Urinary bladder (tissue), 4 donors: Measurements from ENCODE around the gene FBXL16. TPM values are rescaled to one million over a fixed set of nuclear protein-coding genes. Genes with fewer than 3 reads are reported as not detected.
A peak's percentile ranks its signal among the peaks of the same experiment; 100 is the strongest.

Source experiments
- DNase-seq: peaks from one replicate; pipeline ENCODE4 v3.0.0-alpha.2; 2015; ENCODE audit errors: extremely low spot score
- H3K27ac ChIP-seq: one replicate; pipeline ENCODE4 v1.5.1; 2013; ENCODE audit warnings: low read depth, mild to moderate bottlenecking, moderate library complexity
- H3K36me3 ChIP-seq: one replicate; pipeline ENCODE4 v1.6.1; 2013; ENCODE audit warnings: mild to moderate bottlenecking, moderate library complexity; ENCODE audit not compliant: insufficient read depth
- H3K4me1 ChIP-seq: one replicate; pipeline ENCODE4 v1.6.1; 2013; ENCODE audit warnings: mild to moderate bottlenecking, moderate library complexity; ENCODE audit not compliant: insufficient read depth
- H3K4me3 ChIP-seq: one replicate; pipeline ENCODE4 v1.5.1; 2013; ENCODE audit warnings: low read depth, low read length
- WGBS: extraction: QIAGEN DNeasy Blood & Tissue Kit; methylation state at CpG from one replicate; pipeline ENCODE4 v1.1.7; 2013; 5-methylcytosine and 5-hydroxymethylcytosine counted together
- polyA plus RNA-seq: library from polyadenylated mRNA; stranded (reverse); fragments of 200-250 nt; gene quantifications from one replicate; pipeline ENCODE4 v1.2.3, GENCODE V29; 2013
- total RNA-seq: library from RNA; depleted of rRNA; stranded (reverse); fragments of >200 nt; gene quantifications from one replicate; pipeline ENCODE4 v1.2.3, GENCODE V29; 2014
- donor health status: healthy with polysubstance abuse.
- donor health status: healthy.

Gene FBXL16
- total and polyA plus RNA-seq, 2 donors: 0.26 to 0.68 TPM

DNA sequence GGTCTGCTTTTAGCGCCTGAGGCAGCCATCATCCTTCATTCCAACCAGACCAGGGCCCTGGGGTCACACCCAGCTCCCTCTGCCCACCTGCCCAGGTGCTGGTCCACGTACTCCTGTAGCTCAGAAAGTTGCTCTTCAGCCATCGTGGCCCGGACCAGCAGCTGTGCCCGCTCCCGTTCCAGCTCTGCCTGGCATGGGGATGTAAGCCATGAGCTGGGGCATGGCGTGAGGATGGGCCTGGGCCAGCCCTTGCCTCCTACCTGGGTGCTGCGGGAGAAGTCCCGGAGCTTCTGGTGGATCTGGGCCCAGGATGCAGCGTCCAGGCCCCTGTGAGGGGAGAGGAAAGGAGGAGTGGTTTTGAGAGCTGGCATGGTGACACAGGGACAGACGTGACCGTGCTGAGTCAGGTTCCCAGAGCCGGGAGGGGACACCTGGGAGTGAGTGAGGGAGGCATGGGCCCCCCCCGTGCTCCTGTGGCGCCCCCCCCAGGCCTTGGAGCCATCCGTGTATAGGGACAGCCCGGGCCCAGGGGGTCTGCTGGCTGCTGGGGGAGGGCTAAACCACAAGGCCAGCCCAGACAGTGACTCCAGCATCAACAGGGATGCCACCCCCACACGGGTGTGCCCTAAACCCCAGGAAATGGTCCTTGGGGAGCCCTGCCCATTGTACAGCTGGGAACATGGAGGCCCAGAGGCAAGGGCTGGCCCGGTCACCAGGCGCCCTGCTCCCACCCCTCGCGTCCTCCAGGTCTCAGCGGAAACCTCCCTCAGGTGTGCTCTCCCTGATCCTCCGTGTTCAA lies 17.4 kb upstream of the FBXL16 start:
- no peaks in the 10 kb centered on the region for H3K4me1 ChIP-seq
- WGBS: 87% methylated on average over 24 of the region's 24 CpGs

DNA sequence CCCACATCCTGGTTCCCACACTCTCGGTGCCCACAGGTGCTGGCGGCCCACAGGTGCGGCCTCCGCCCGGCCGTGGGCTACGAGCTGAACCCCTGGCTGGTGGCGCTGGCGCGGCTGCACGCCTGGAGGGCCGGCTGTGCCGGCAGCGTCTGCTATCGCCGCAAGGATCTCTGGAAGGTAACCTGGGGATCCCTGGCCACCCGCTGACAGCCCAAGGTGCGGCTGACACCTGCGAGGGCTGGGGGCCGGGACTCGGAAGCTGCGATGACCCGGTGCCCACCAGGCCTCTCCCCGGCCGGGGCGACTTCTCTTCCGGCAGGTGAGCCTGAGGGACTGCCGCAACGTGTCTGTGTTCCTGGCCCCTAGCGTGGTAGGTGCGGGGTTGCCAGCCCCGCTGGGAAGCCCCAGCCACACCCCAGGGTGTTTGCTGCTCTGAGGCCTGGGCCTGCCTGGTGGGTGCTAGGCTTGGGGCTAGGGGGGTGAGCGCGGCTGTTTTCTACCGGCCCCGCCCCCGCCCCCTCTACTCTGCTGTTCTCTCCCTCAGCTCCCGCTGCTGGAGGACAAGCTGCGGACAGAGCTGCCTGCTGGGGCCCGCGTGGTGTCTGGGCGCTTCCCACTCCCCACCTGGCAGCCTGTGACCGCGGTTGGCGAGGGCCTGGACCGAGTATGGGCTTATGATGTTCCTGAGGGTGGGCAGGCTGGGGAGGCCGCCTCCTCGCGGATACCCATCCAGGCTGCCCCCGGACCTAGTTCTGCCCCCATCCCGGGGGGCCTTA lies 16.4 kb upstream of the FBXL16 start:
- Histone ChIP-seq H3K4me3 (peak overlapping the region; percentile 72), H3K27ac (no peak overlapping the region), H3K36me3 (no peaks in the 10 kb centered on the region), H3K4me1 (no peaks in the 10 kb centered on the region)
- 85% methylated on average over 51 of the region's 51 CpGs for WGBS
- no peak for DNase-seq

More for the DNA sequence above, 17.4 kb upstream of the FBXL16 start:
- no peaks in the 10 kb centered on the region for H3K36me3 ChIP-seq
- no peak overlapping the region for H3K4me3 ChIP-seq
- DNase-seq: no peak
- no peak overlapping the region for H3K27ac ChIP-seq

DNA sequence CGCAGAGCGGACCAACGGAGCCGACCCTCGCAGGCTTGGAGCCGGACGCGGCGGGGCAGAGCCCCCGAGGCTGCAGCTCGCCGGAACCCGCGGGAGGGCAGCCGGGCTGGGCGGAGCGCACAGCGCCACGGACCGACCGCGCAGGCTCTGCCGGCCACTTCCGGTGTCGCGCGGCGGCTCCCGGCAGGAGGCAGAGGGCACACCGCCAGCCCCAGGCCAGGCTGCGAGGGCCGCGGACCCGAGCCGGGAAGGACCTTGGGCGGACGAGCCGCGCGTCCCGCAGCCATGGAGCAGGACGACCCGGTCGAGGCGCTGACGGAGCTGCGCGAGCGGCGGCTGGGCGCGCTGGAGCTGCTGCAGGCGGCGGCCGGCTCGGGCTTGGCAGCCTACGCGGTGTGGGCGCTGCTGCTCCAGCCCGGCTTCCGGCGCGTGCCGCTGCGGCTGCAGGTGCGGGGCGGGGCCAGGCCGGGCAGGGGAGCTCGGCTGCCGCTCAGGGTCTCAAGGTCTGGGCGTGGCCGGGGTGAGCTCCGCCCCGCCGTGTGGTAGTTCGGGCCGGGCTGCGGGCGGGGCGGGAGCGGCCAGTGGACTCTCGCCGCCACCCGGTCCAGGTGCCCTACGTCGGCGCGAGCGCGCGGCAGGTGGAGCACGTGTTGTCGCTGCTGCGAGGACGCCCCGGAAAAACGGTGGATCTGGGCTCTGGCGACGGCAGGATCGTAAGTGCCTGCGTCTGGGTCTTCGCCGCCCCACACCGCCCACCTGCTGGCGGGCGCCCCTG lies 15.6 kb upstream of the FBXL16 start, which contains the start of gene ANTKMT:
Gene ANTKMT (plus strand): TSS at position 157 of the 775 bp plus-strand sequence. CDS start 129 bp downstream, at position 286.
- Histone ChIP-seq H3K4me1 (no peaks in the 10 kb centered on the region), H3K4me3 (peak within 1 kb of the TSS; percentile 72), H3K27ac (peak within 1 kb of the TSS; percentile 83), H3K36me3 (no peaks in the 10 kb centered on the region)
- no peak for DNase-seq
- 6% methylated on average over 106 of the region's 106 CpGs for WGBS

DNA sequence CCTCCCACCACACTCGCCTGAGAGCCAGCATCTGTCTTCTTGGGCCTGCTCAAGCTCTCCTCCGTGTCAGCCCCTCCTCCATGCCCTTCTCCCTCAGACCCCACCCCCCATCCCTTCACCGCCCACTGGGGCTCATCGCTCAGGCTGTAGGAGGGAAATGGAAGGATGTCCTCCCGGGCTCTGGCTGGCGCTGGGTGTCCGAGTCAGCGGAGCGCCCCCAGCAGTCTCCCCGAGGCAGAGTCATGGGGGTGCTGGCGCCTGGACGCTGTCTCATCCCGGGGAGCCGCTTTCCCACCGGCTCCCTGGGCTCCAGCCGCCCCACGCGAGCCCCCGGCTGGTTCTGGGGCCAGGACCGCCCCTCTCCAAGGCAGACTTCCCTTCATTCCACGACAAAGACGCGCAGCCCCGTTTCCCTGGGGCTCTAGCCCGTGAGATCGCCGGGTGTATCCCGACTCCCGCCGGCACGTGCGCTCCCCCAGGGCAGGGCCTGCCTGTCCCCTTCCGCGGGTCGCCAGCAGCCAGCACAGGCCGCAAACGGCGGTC lies 14.9 kb upstream of the FBXL16 start:
- peak overlapping the region; percentile 83 for H3K27ac ChIP-seq
- under 1% methylated on average over 38 of the region's 38 CpGs for WGBS
- H3K4me1 ChIP-seq: peaks cover 4% of the 10 kb centered on the region
- peak overlapping the region; percentile 72 for H3K4me3 ChIP-seq
- DNase-seq: no peak
- H3K36me3 ChIP-seq: no peaks in the 10 kb centered on the region

DNA sequence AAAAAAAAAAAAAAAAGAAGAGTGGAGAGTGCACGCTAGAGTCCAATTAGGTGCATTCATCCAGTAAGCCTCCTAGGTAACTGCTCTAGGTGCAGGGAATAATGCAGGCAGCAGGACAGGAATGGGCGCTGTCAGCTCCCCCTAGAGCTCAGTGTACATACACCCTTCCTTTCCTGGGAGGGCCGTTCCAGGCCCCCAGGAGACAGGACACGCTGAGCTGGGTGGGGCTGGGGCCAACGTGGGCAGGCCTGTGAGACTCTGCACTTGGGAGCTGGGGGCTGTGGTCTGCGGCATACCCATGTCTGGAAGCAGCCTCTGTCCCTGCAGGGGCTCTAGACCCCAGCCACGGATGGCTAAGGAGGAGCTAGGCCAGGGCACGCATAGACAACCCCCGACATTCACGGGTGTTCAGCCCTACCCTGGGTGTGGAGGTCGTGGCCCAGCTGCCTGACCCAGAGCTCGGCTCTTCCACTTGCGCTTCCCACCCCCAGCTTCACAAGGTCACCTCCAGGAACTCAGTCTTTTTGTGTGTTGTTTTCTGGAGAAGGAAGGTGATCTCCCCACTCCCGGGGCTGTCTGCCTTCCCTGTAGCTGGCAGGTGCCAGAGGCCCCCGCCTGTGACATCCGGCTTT lies 14.3 kb upstream of the FBXL16 start:
- Histone ChIP-seq H3K4me1 (peaks cover 5% of the 10 kb centered on the region), H3K27ac (no peak overlapping the region), H3K36me3 (no peaks in the 10 kb centered on the region), H3K4me3 (peak overlapping the region; percentile 72)
- 13% methylated on average over 16 of the region's 16 CpGs for WGBS
- no peak for DNase-seq

DNA sequence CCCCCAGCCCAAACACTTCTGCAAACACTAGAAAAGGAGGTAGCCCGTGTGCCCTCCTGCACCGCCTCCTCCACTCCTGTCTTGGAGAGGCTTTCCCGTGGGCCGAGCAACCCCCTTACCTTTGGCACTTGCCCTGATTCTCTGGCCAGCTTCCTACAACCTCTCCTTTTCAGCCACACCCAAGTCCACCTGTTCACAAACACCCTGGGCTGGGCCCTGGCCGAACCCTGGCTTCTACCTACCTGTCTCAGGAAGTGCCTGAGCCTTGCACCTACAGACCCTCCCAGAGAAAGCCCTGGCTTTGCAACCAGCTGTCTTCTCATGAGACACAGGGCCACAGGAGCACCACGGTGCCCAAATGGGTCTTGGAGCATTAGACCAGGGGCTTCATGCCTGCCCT lies 13.3 kb upstream of the FBXL16 start:
- DNase-seq: no peak
- no peaks in the 10 kb centered on the region for H3K36me3 ChIP-seq
- H3K4me1 ChIP-seq: peaks cover 5% of the 10 kb centered on the region
- 89% methylated on average over 6 of the region's 6 CpGs for WGBS
- no peak overlapping the region for H3K4me3 ChIP-seq
- no peak overlapping the region for H3K27ac ChIP-seq

DNA sequence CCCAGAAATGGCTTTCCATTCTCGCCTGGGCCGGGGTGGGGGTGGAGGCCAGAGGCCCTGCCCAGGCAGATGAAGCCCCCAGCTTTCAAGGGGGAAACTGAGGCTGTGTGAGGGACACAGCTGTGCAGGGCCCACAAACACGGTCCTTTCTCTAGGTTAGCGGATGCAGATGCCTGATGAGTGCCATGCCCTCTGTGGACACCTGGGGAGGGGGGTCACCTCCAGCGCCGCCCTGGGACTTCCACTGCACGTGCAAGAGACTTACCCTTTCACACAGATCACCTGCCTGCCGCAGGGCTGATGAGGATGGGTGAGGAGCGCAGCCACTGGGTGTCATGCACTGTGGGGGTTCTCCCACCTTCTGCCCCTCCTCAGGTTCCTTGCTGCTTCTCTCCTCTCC lies 12.8 kb upstream of the FBXL16 start:
- H3K4me1 ChIP-seq: peaks cover 5% of the 10 kb centered on the region

DNA sequence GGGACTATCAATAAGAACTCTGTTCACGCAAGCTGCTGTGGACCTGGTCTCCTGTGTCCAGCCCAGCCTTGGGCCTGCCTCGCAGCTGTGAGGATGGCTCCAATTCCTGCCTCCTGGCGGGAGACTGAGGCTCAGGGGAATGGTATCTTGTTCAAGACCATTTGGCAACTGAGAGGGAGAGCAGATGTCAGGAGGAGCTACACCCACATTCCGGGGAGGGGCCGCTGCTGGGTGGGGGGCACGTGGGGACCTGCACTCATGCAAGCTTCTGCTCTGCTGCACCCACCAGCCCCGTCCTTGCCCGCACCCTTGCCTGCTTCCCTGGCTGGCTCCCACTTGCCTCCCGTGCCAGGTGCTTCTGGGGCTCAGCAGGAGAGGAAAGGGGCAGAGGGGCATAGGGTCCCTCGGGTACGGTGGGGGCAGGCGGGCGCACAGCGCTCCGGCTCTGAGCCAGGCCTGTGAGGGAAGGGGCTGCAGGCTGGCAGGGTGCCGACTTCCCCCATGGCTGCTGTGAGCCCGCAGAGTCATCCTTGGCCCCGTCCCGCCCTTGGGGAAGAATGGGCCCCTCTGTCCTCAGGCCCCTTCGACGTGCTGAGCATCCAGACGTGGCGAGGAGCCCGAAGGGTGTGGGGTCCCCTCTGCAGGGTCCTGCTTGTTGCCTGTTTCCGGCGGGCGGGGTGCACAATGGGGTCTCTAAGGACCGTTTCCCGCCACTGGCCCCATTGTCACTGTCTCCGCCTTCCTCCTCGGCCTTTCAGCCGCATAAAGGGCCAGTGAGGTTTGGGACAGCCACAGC lies 12.0 kb upstream of the FBXL16 start:
- 79% methylated on average over 32 of the region's 32 CpGs for WGBS
- Histone ChIP-seq H3K36me3 (no peaks in the 10 kb centered on the region), H3K27ac (no peak overlapping the region), H3K4me1 (peaks cover 5% of the 10 kb centered on the region), H3K4me3 (no peak overlapping the region)
- no peak for DNase-seq

More for the DNA sequence above, 12.8 kb upstream of the FBXL16 start:
- Histone ChIP-seq H3K4me3 (no peak overlapping the region), H3K36me3 (no peaks in the 10 kb centered on the region), H3K27ac (no peak overlapping the region)
- no peak for DNase-seq
- whole genome bisulfite sequencing: 87% methylated on average over 9 of the region's 9 CpGs

DNA sequence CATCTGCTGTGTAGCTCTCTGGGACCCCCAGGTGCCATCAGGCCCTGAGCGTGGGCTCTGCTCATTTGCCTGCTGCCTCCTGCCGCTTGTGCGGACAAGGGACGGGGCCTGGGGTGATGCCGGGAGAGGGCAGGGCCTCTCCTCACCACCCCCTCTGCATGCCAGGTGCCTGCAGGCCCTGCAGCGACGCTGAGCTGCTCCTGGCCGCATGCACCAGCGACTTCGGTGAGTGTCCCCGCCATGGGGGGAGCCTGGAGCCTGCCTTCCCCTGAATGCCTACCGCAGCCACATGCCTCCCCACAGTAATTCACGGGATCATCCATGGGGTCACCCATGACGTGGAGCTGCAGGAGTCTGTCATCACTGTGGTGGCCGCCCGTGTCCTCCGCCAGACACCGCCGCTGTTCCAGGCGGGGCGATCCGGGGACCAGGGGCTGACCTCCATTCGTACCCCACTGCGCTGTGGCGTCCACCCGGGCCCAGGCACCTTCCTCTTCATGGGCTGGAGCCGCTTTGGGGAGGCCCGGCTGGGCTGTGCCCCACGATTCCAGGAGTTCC lies 11.2 kb upstream of the FBXL16 start:
- no peak overlapping the region for H3K4me3 ChIP-seq
- no peak overlapping the region for H3K27ac ChIP-seq
- 86% methylated on average over 29 of the region's 29 CpGs for WGBS
- DNase-seq: no peak
- H3K4me1 ChIP-seq: peaks cover 5% of the 10 kb centered on the region
- H3K36me3 ChIP-seq: no peaks in the 10 kb centered on the region

DNA sequence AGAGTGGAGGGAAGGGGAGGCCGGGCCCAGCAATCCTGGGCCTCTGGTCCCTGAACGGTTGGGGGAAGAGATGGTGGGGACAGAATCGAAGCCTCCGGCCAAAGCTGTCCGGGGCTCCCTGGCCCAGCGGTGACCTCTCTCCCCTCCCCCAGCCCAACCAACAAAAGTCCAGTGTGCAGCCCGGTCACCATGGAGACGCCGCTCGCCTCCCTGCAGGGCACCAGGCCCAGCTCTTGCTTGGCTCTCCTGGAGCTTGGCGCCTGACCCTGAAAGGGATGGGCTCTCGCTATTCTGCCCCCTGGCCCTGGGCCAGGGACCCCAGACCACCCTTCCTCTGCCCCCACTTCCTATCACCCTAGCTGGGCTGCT lies 10.6 kb upstream of the FBXL16 start:
- DNase-seq: no peak
- H3K36me3 ChIP-seq: no peaks in the 10 kb centered on the region
- 15% methylated on average over 12 of the region's 12 CpGs for WGBS
- H3K27ac ChIP-seq: no peak overlapping the region
- H3K4me3 ChIP-seq: peak overlapping the region; percentile 70
- H3K4me1 ChIP-seq: peaks cover 5% of the 10 kb centered on the region

DNA sequence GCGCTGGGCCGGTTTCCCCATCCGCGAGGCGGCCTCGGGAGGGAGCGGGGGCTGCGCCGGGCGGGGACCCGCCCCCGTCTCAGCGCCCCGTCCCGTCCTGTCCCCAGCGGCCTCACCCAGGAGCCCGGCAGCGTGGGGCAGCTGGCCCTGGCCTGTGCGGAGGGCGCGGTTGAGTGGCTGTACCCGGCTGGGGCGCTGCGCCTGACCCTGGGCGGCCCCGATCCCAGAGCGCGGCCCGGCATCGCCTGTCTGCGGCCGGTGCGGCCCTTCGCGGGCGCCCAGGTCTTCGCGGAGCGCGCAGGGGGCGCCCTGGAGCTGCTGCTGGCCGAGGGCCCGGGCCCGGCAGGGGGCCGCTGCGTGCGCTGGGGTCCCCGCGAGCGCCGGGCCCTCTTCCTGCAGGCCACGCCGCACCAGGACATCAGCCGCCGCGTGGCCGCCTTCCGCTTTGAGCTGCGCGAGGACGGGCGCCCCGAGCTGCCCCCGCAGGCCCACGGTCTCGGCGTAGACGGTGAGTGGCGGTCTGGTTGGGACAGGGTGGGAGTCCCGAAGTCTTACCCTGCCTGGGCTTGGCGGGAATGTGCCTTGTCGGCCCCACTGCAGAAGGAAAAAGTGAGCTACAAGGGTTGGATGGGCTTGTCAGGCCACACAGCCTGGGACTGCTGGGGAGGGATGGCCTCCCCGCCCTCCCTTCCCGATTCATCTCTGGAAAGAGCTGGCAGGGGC lies 10.0 kb upstream of the FBXL16 start:
- no peaks in the 10 kb centered on the region for H3K36me3 ChIP-seq
- H3K4me1 ChIP-seq: peaks cover 5% of the 10 kb centered on the region
- no peak overlapping the region for H3K27ac ChIP-seq
- WGBS: 2% methylated on average over 74 of the region's 74 CpGs
- H3K4me3 ChIP-seq: peak overlapping the region; percentile 70
- DNase-seq: no peak
